GM12875 (cell line): Measurements from ENCODE around the gene FCHSD1.

ENCODE experiments used
- H3K4me3 ChIP-seq: one replicate; pipeline ENCODE4 v1.5.1; 2011; ENCODE audit warnings: low read depth, low read length, control low read depth
- CTCF ChIP-seq: IDR thresholded peaks from 2 replicates; pipeline ENCODE4 v1.5.1; 2011; ENCODE audit warnings: low read depth, mild to moderate bottlenecking, control low read depth, inconsistent platforms, low read length, moderate library complexity, borderline replicate concordance; ENCODE audit not compliant: insufficient read depth

Gene FCHSD1

GRCh38 chr5:141636106-141636412, 15.2 kb downstream of the FCHSD1 start:
- no peak for TF ChIP-seq CTCF
- H3K4me3 ChIP-seq = peak overlapping the region; percentile 86

GRCh38 chr5:141635646-141636045, 15.6 kb downstream of the FCHSD1 start:
- TF ChIP-seq CTCF = no peak
- peak overlapping the region; percentile 86 for H3K4me3 ChIP-seq

- peak overlapping the region; percentile 34 for H3K4me3 ChIP-seq
- TF ChIP-seq CTCF = no peak
These were observed 16.5 kb downstream of the FCHSD1 start for GRCh38 chr5:141634720-141635119.

- H3K4me3 ChIP-seq = no peak overlapping the region
- no peak for TF ChIP-seq CTCF
These were observed 17.2 kb downstream of the FCHSD1 start for GRCh38 chr5:141633871-141634561.

- no peak for TF ChIP-seq CTCF
- H3K4me3 ChIP-seq = no peak overlapping the region
These were observed 18.6 kb downstream of the FCHSD1 start for GRCh38 chr5:141632650-141633049.

- no peak for TF ChIP-seq CTCF
- no peak overlapping the region for H3K4me3 ChIP-seq
These were observed 20.6 kb downstream of the FCHSD1 start for GRCh38 chr5:141630570-141631140.

- no peak for TF ChIP-seq CTCF
- H3K4me3 ChIP-seq = no peak overlapping the region
These were observed 22.9 kb downstream of the FCHSD1 start for GRCh38 chr5:141628175-141628788.
